RCC 7860 (cell line): Measurements from ENCODE around the gene SH3PXD2A.

ENCODE experiments used
- DNase-seq: peaks from one replicate; pipeline ENCODE4 v3.0.0-alpha.2; 2015; ENCODE audit warnings: low spot score
- FAIRE-seq: peaks from 2 replicates; lab custom pipeline; 2012; peaks lifted over from hg19 to GRCh38; lab: Jason Lieb, UNC

SH3PXD2A gene

GRCh38 chr10:103794996-103795395 is 60.4 kb downstream of the SH3PXD2A start:
- FAIRE-seq = no peak
- DNase-seq = no peak

GRCh38 chr10:103793920-103794883 is 61.2 kb downstream of the SH3PXD2A start:
- no peak for DNase-seq
- FAIRE-seq = no peak

GRCh38 chr10:103793429-103793828 is 61.9 kb downstream of the SH3PXD2A start:
- FAIRE-seq (no peak), DNase-seq (no peak)

GRCh38 chr10:103792547-103792946 is 62.8 kb downstream of the SH3PXD2A start:
- DNase-seq (no peak), FAIRE-seq (no peak)

GRCh38 chr10:103791858-103792257 is 63.5 kb downstream of the SH3PXD2A start:
- FAIRE-seq (no peak), DNase-seq (no peak)

GRCh38 chr10:103791291-103791690 is 64.1 kb downstream of the SH3PXD2A start:
- DNase-seq (no peak), FAIRE-seq (no peak)

GRCh38 chr10:103790580-103790979 is 64.8 kb downstream of the SH3PXD2A start:
- no peak for FAIRE-seq

GRCh38 chr10:103789771-103790201 is 65.6 kb downstream of the SH3PXD2A start:
- DNase-seq (no peak), FAIRE-seq (no peak)

More at GRCh38 chr10:103790580-103790979, 64.8 kb downstream of the SH3PXD2A start:
- DNase-seq = no peak

- FAIRE-seq (no peak), DNase-seq (no peak)
Measured at GRCh38 chr10:103789161-103789560, 66.2 kb downstream of the SH3PXD2A start.

GRCh38 chr10:103787331-103787730 is 68.0 kb downstream of the SH3PXD2A start:
- FAIRE-seq (no peak), DNase-seq (no peak)

GRCh38 chr10:103786020-103786419 is 69.4 kb downstream of the SH3PXD2A start:
- no peak for DNase-seq
- no peak for FAIRE-seq

- no peak for FAIRE-seq
- DNase-seq = no peak
Measured at GRCh38 chr10:103784723-103785418, 70.5 kb downstream of the SH3PXD2A start.

GRCh38 chr10:103784089-103784488 is 71.3 kb downstream of the SH3PXD2A start:
- no peak for DNase-seq
- no peak for FAIRE-seq

- no peak for FAIRE-seq
- no peak for DNase-seq
Measured at GRCh38 chr10:103783681-103784080, 71.7 kb downstream of the SH3PXD2A start.

GRCh38 chr10:103781329-103782061 is 73.9 kb downstream of the SH3PXD2A start:
- FAIRE-seq (peak; percentile 94), DNase-seq (peak; percentile 93)

GRCh38 chr10:103780242-103781149 is 74.9 kb downstream of the SH3PXD2A start:
- no peak for FAIRE-seq
- DNase-seq = no peak

- no peak for DNase-seq
- FAIRE-seq = no peak
Measured at GRCh38 chr10:103778358-103779139, 76.8 kb downstream of the SH3PXD2A start.

GRCh38 chr10:103776878-103777591 is 78.3 kb downstream of the SH3PXD2A start:
- FAIRE-seq = no peak

GRCh38 chr10:103775776-103776175 is 79.6 kb downstream of the SH3PXD2A start:
- DNase-seq (no peak), FAIRE-seq (no peak)

More at GRCh38 chr10:103776878-103777591, 78.3 kb downstream of the SH3PXD2A start:
- no peak for DNase-seq
